WERI-Rb-1 (cell line): ENCODE data around the gene TEK.

Experiments used
- DNase-seq: peaks from one replicate; pipeline ENCODE4 v3.0.0-alpha.2; 2020
- H3K27ac ChIP-seq: fragments of 250-450 bp; sonication (Bioruptor Pico); 2 replicates; pipeline ENCODE4 v1.5.1; 2020; ENCODE audit warnings: mild to moderate bottlenecking, moderate library complexity
- H3K27me3 ChIP-seq: fragments of 250-450 bp; sonication (Bioruptor Pico); 2 replicates; pipeline ENCODE4 v1.5.1; 2021; ENCODE audit warnings: mild to moderate bottlenecking, low read depth, moderate library complexity; ENCODE audit not compliant: insufficient read depth, severe bottlenecking
- H3K36me3 ChIP-seq: fragments of 250-450 bp; sonication (Bioruptor Pico); 2 replicates; pipeline ENCODE4 v1.5.1; 2020; ENCODE audit warnings: mild to moderate bottlenecking, moderate library complexity
- H3K4me3 ChIP-seq: 2 replicates; pipeline ENCODE4 v1.5.1; 2011; ENCODE audit warnings: low read depth, mild to moderate bottlenecking, control low read depth, low read length
- H3K9me3 ChIP-seq: fragments of 250-450 bp; sonication (Bioruptor Pico); 2 replicates; pipeline ENCODE4 v1.5.1; 2021; ENCODE audit warnings: mild to moderate bottlenecking, moderate library complexity; ENCODE audit not compliant: severe bottlenecking
- CTCF ChIP-seq: IDR thresholded peaks from 2 replicates; pipeline ENCODE4 v1.5.1; 2011; ENCODE audit warnings: low read depth, mild to moderate bottlenecking, control low read depth, inconsistent platforms, low read length

TEK gene

GRCh38 chr9:27112235-27112634, 3.2 kb downstream of the TEK start:
- no peak overlapping the region for H3K4me3 ChIP-seq
- no peak for DNase-seq
- no peaks in the 10 kb centered on the region for H3K9me3 ChIP-seq
- no peak overlapping the region for H3K27ac ChIP-seq
- TF ChIP-seq CTCF, result no peak
- H3K27me3 ChIP-seq, result no peaks in the 10 kb centered on the region
- no peaks in the 10 kb centered on the region for H3K36me3 ChIP-seq

GRCh38 chr9:27117489-27118135, 8.6 kb downstream of the TEK start:
- H3K36me3 ChIP-seq, result no peaks in the 10 kb centered on the region
- DNase-seq, result no peak
- H3K27ac ChIP-seq, result no peak overlapping the region
- H3K9me3 ChIP-seq, result no peaks in the 10 kb centered on the region
- no peaks in the 10 kb centered on the region for H3K27me3 ChIP-seq
- TF ChIP-seq CTCF, result no peak
- no peak overlapping the region for H3K4me3 ChIP-seq

GRCh38 chr9:27118916-27119315, 9.9 kb downstream of the TEK start:
- H3K9me3 ChIP-seq, result no peaks in the 10 kb centered on the region
- no peaks in the 10 kb centered on the region for H3K27me3 ChIP-seq
- H3K36me3 ChIP-seq, result no peaks in the 10 kb centered on the region
- H3K27ac ChIP-seq, result no peak overlapping the region
- no peak overlapping the region for H3K4me3 ChIP-seq
- no peak for TF ChIP-seq CTCF
- no peak for DNase-seq

GRCh38 chr9:27124151-27124550, 15.1 kb downstream of the TEK start:
- DNase-seq, result no peak
- H3K4me3 ChIP-seq, result no peak overlapping the region
- no peaks in the 10 kb centered on the region for H3K9me3 ChIP-seq
- H3K27ac ChIP-seq, result no peak overlapping the region
- no peaks in the 10 kb centered on the region for H3K27me3 ChIP-seq
- H3K36me3 ChIP-seq, result no peaks in the 10 kb centered on the region
- TF ChIP-seq CTCF, result no peak

- H3K27ac ChIP-seq, result no peak overlapping the region
- no peak for TF ChIP-seq CTCF
These were observed 16.0 kb downstream of the TEK start for GRCh38 chr9:27125030-27125429.

GRCh38 chr9:27125936-27126335, 16.9 kb downstream of the TEK start:
- Histone ChIP-seq H3K4me3 (no peak overlapping the region), H3K27me3 (no peaks in the 10 kb centered on the region), H3K36me3 (no peaks in the 10 kb centered on the region), H3K9me3 (no peaks in the 10 kb centered on the region), H3K27ac (no peak overlapping the region)
- no peak for TF ChIP-seq CTCF
- DNase-seq, result no peak

More at GRCh38 chr9:27125030-27125429, 16.0 kb downstream of the TEK start:
- no peaks in the 10 kb centered on the region for H3K27me3 ChIP-seq
- H3K36me3 ChIP-seq, result no peaks in the 10 kb centered on the region
- H3K9me3 ChIP-seq, result no peaks in the 10 kb centered on the region
- no peak overlapping the region for H3K4me3 ChIP-seq
- DNase-seq, result no peak
